ENCODE results near the gene MARCKS.

Gene MARCKS

DNA sequence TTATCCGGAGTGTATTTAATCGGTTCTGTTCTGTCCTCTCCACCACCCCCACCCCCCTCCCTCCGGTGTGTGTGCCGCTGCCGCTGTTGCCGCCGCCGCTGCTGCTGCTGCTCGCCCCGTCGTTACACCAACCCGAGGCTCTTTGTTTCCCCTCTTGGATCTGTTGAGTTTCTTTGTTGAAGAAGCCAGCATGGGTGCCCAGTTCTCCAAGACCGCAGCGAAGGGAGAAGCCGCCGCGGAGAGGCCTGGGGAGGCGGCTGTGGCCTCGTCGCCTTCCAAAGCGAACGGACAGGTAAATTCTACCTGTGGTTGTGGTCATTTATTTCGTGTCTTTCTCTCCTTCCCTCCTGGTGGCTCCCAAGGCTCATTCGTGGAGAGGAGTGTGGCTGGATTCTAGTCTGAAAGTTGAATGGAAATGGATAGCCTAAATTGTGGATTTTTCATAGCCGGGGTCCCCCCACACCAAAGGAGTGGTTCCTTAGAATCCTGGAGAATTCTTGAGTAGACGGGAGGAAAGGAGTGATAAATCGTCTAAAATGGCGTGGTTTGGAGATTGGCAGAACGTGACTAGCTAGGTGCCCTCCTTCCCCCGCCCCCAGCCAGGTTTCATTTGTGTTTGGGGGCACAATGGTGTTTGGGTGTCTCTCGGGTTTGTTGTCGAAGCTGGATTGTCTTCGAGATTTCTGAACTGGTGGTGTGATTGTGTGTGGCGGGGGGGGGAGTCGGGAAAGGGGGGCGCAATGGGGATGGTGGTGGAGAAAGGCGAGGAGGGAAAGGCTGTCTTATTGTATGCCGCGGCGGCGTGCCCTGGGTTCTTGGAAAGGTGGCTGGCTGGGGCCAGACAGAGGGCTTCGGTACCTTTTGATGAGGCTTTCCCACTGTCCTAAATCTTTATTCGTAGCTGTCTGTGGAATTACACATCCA, 673 bp downstream of the MARCKS start:
- H3K27me3 ChIP-seq (ENCODE audit: insufficient read depth, low read length): no peaks in the 10 kb centered on the region
- H3K36me3 ChIP-seq (ENCODE audit: insufficient read depth, low read length): peaks cover 21% of the 10 kb centered on the region
- H3K4me1 ChIP-seq (ENCODE audit: insufficient read depth, low read length): peaks cover 23% of the 10 kb centered on the region
- H3K9me3 ChIP-seq (ENCODE audit: low read length): no peaks in the 10 kb centered on the region
- H2AFZ ChIP-seq (ENCODE audit: low read depth, low read length): no peak overlapping the region
- H3K4me3 ChIP-seq (ENCODE audit: low read length): peak overlapping the region; percentile 82

DNA sequence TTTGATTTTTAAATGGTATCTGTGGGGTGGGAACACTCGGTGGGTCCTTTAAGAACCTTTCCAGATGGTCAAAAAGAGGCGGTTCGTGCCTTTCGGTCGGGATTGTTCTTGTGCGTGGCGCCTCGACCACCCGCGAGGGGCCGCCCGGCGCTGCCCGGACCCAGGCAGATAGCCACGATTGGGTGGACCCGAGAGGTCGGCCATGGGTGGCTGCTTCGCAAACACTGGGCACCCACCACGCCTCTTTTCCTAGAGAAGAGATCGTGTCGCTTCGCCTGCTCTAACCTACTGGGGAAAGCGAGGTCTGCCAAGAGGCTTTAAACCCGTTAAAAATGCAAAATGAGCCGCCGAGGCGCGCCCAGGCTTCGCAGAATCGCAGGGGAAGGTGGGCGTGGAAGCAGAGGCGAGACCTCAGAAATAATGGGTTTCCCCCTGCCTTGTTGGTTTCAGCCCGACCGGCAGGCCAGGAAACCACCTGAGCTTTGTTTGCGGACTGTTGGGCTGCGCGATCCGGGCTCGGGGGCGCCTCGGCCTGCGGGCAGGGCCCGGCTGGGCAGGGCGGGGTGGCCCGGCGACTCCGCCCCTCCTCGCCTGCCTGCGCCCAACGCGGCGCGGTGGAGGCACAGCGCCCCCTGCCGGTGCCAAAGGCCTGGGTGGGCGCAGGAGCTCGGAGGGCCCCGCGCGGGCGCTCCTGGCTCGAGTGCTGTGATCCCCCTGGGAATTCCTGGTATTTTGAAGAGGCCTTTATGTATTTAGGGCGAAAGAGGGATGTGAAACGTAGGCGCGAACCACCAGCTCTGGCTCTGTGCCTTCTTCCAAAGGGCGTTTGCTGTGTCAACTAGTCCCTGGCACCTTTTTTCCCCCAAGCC, 1.6 kb downstream of the MARCKS start:
- Histone ChIP-seq H3K36me3 (ENCODE audit: insufficient read depth, low read length) (peaks cover 28% of the 10 kb centered on the region), H3K4me1 (ENCODE audit: insufficient read depth, low read length) (peaks cover 27% of the 10 kb centered on the region), H3K4me3 (ENCODE audit: low read length) (peak overlapping the region; percentile 82), H2AFZ (ENCODE audit: low read depth, low read length) (no peak overlapping the region), H3K27me3 (ENCODE audit: insufficient read depth, low read length) (no peaks in the 10 kb centered on the region), H3K9me3 (ENCODE audit: low read length) (no peaks in the 10 kb centered on the region)

DNA sequence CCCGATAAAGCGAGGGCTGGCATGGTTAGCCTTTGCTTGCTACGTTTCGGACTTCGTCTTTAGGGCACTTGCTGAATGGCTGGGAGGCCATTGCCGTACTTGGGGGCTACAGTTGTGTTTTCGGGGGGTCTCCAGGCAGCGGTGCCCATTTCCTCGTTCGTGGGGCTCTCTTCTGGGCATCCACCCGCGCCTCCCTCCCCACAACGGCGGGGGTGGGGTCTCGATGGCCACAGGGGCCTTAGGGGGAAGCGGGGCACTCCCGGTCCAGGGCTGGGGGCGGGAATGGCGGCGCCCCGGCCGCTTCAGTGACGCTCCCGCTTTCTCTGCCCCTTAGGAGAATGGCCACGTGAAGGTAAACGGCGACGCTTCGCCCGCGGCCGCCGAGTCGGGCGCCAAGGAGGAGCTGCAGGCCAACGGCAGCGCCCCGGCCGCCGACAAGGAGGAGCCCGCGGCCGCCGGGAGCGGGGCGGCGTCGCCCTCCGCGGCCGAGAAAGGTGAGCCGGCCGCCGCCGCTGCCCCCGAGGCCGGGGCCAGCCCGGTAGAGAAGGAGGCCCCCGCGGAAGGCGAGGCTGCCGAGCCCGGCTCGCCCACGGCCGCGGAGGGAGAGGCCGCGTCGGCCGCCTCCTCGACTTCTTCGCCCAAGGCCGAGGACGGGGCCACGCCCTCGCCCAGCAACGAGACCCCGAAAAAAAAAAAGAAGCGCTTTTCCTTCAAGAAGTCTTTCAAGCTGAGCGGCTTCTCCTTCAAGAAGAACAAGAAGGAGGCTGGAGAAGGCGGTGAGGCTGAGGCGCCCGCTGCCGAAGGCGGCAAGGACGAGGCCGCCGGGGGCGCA, 2.4 kb downstream of the MARCKS start:
- Histone ChIP-seq H3K9me3 (ENCODE audit: low read length) (no peaks in the 10 kb centered on the region), H3K36me3 (ENCODE audit: insufficient read depth, low read length) (peaks cover 31% of the 10 kb centered on the region), H3K4me3 (ENCODE audit: low read length) (peak overlapping the region; percentile 82), H2AFZ (ENCODE audit: low read depth, low read length) (no peak overlapping the region), H3K27me3 (ENCODE audit: insufficient read depth, low read length) (no peaks in the 10 kb centered on the region), H3K4me1 (ENCODE audit: insufficient read depth, low read length) (peaks cover 19% of the 10 kb centered on the region)

DNA sequence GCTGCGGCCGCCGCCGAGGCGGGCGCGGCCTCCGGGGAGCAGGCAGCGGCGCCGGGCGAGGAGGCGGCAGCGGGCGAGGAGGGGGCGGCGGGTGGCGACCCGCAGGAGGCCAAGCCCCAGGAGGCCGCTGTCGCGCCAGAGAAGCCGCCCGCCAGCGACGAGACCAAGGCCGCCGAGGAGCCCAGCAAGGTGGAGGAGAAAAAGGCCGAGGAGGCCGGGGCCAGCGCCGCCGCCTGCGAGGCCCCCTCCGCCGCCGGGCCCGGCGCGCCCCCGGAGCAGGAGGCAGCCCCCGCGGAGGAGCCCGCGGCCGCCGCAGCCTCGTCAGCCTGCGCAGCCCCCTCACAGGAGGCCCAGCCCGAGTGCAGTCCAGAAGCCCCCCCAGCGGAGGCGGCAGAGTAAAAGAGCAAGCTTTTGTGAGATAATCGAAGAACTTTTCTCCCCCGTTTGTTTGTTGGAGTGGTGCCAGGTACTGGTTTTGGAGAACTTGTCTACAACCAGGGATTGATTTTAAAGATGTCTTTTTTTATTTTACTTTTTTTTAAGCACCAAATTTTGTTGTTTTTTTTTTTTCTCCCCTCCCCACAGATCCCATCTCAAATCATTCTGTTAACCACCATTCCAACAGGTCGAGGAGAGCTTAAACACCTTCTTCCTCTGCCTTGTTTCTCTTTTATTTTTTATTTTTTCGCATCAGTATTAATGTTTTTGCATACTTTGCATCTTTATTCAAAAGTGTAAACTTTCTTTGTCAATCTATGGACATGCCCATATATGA, 3.2 kb downstream of the MARCKS start:
- H3K4me3 ChIP-seq (ENCODE audit: low read length): peak overlapping the region; percentile 82

DNA sequence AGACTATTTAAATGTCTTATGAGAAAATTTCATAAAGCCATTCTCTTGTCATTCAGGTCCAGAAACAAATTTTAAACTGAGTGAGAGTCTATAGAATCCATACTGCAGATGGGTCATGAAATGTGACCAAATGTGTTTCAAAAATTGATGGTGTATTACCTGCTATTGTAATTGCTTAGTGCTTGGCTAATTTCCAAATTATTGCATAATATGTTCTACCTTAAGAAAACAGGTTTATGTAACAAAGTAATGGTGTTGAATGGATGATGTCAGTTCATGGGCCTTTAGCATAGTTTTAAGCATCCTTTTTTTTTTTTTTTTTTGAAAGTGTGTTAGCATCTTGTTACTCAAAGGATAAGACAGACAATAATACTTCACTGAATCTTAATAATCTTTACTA, 5.0 kb downstream of the MARCKS start:
- peaks cover 31% of the 10 kb centered on the region for H3K36me3 ChIP-seq (ENCODE audit: insufficient read depth, low read length)
- H3K4me1 ChIP-seq (ENCODE audit: insufficient read depth, low read length): peaks cover 14% of the 10 kb centered on the region
- no peak overlapping the region for H2AFZ ChIP-seq (ENCODE audit: low read depth, low read length)
- H3K27me3 ChIP-seq (ENCODE audit: insufficient read depth, low read length): no peaks in the 10 kb centered on the region
- H3K4me3 ChIP-seq (ENCODE audit: low read length): peak overlapping the region; percentile 82
- no peaks in the 10 kb centered on the region for H3K9me3 ChIP-seq (ENCODE audit: low read length)

More for the DNA sequence above, 3.2 kb downstream of the MARCKS start:
- H3K27me3 ChIP-seq (ENCODE audit: insufficient read depth, low read length): no peaks in the 10 kb centered on the region
- H3K36me3 ChIP-seq (ENCODE audit: insufficient read depth, low read length): peaks cover 31% of the 10 kb centered on the region
- no peak overlapping the region for H2AFZ ChIP-seq (ENCODE audit: low read depth, low read length)
- peaks cover 17% of the 10 kb centered on the region for H3K4me1 ChIP-seq (ENCODE audit: insufficient read depth, low read length)
- H3K9me3 ChIP-seq (ENCODE audit: low read length): no peaks in the 10 kb centered on the region

DNA sequence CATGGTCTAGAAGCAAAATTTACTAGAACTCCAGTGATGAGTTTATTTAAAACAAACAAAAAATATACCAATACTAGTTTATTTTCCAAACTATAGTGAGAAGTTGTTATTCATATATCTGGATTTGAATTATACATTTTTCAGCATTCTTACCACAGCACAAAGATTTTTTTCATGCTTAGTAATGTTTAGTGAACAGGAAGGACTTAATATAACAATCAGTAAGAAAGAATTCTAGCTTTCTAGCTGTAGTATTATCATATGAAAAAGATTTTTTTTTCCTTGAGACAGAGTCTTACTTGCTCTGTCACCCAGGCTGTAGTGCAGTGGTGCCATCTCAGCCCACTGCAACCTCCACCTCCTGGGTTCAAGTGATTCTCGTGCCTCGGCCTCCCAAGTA, 13.8 kb downstream of the MARCKS start:
- H2AFZ ChIP-seq (ENCODE audit: low read depth, low read length): no peak overlapping the region
- no peaks in the 10 kb centered on the region for H3K4me1 ChIP-seq (ENCODE audit: insufficient read depth, low read length)
- no peaks in the 10 kb centered on the region for H3K36me3 ChIP-seq (ENCODE audit: insufficient read depth, low read length)
- peaks cover 1% of the 10 kb centered on the region for H3K9me3 ChIP-seq (ENCODE audit: low read length)
- no peaks in the 10 kb centered on the region for H3K27me3 ChIP-seq (ENCODE audit: insufficient read depth, low read length)
- H3K4me3 ChIP-seq (ENCODE audit: low read length): no peak overlapping the region

DNA sequence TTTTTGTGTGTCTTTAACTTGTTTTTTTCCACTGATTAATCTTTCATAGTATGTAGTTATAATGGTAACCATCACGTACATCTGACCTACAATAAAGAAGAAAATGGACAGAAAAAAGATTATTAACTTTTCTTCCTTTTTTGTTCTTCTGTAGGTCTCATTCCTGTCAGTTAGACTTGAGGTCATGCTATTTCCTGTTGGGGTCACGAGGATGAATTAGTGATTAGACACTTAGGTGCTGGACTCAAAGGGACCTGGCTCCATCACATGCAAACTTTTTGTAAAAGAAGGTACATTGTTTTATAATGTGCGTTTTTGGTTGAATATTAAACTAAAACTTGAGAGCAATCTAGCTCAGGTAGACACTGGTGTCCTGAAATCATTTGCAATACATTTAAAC, 14.8 kb downstream of the MARCKS start:
- H2AFZ ChIP-seq (ENCODE audit: low read depth, low read length): no peak overlapping the region
- peaks cover 1% of the 10 kb centered on the region for H3K9me3 ChIP-seq (ENCODE audit: low read length)
- H3K4me1 ChIP-seq (ENCODE audit: insufficient read depth, low read length): no peaks in the 10 kb centered on the region
- no peaks in the 10 kb centered on the region for H3K36me3 ChIP-seq (ENCODE audit: insufficient read depth, low read length)
- no peaks in the 10 kb centered on the region for H3K27me3 ChIP-seq (ENCODE audit: insufficient read depth, low read length)
- H3K4me3 ChIP-seq (ENCODE audit: low read length): no peak overlapping the region

DNA sequence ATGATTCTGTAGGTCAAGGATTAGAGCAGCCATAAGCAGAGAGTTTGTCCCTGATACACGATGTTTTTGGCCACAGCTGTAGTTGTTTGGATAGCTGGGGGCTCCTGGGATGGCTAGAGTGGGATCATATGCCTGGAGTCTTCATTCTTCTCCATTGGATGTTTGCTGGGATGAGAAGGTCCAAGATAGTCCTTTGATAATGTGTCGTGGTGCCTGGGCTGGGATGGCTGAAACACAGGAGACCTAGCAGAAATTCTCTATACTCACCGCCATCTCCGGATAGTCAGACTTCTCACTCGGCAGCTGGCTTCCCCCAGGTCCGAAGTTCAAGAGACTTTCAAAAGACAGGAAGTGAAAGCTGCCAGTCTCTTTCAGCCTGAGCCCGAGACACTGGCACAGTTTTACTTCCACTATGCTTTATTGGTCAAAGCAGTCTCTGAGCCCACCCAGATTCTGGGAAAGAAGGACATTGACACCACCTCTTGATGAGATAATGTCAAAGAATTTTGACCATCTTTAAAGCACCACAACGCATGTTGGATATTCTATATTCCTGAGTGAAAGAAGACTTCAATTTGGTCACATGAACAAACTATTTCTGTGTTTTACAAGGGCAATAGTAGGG, 16.0 kb downstream of the MARCKS start:
- H3K4me3 ChIP-seq (ENCODE audit: low read length): no peak overlapping the region
- H3K36me3 ChIP-seq (ENCODE audit: insufficient read depth, low read length): no peaks in the 10 kb centered on the region
- no peak overlapping the region for H2AFZ ChIP-seq (ENCODE audit: low read depth, low read length)
- H3K9me3 ChIP-seq (ENCODE audit: low read length): peaks cover under 1% of the 10 kb centered on the region
- H3K27me3 ChIP-seq (ENCODE audit: insufficient read depth, low read length): no peaks in the 10 kb centered on the region
- no peaks in the 10 kb centered on the region for H3K4me1 ChIP-seq (ENCODE audit: insufficient read depth, low read length)

DNA sequence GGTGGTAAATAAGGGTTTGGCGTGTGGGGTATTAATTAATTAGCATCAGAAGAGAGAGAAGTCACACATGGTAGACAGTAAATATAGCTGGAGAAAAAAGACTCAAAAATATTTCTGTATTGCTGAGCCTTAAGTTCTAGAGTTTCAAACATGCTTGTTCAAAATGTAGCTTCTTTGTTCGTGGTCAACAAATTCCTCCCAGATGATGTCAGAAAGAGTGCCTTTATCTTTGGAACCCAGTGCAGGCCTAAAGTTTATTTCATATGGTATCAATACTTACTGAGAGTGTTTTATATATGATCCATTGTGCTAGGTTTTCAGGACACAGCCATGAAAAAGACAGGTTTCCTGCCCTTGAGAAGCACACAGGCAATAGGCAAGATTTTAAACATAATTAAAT, 18.3 kb downstream of the MARCKS start:
- H3K4me3 ChIP-seq (ENCODE audit: low read length): no peak overlapping the region
- no peaks in the 10 kb centered on the region for H3K36me3 ChIP-seq (ENCODE audit: insufficient read depth, low read length)
- no peak overlapping the region for H2AFZ ChIP-seq (ENCODE audit: low read depth, low read length)
- H3K4me1 ChIP-seq (ENCODE audit: insufficient read depth, low read length): peaks cover 8% of the 10 kb centered on the region
- H3K9me3 ChIP-seq (ENCODE audit: low read length): no peaks in the 10 kb centered on the region
- H3K27me3 ChIP-seq (ENCODE audit: insufficient read depth, low read length): no peaks in the 10 kb centered on the region

DNA sequence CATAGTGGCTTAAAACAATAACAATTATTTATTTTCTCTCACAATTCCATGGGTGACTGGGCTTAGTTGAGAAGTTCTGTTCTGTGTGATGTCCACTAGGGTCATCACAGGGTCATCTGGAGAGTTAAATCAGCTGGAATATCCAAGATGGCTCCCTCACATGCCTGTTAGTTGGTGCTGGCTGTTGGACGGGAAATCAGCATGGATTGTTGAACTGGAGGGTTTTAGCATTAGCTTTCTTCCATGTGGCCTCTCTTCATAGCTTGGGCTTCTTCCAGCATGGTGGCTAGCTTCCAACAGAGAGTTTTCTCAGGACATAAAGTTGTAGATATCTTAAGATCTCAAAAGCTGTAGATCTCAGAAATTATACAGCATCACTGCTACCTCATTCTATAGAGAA, 19.6 kb downstream of the MARCKS start:
- no peaks in the 10 kb centered on the region for H3K27me3 ChIP-seq (ENCODE audit: insufficient read depth, low read length)
- no peak overlapping the region for H3K4me3 ChIP-seq (ENCODE audit: low read length)
- peaks cover 8% of the 10 kb centered on the region for H3K4me1 ChIP-seq (ENCODE audit: insufficient read depth, low read length)
- no peak overlapping the region for H2AFZ ChIP-seq (ENCODE audit: low read depth, low read length)
- H3K9me3 ChIP-seq (ENCODE audit: low read length): no peaks in the 10 kb centered on the region
- H3K36me3 ChIP-seq (ENCODE audit: insufficient read depth, low read length): no peaks in the 10 kb centered on the region

DNA sequence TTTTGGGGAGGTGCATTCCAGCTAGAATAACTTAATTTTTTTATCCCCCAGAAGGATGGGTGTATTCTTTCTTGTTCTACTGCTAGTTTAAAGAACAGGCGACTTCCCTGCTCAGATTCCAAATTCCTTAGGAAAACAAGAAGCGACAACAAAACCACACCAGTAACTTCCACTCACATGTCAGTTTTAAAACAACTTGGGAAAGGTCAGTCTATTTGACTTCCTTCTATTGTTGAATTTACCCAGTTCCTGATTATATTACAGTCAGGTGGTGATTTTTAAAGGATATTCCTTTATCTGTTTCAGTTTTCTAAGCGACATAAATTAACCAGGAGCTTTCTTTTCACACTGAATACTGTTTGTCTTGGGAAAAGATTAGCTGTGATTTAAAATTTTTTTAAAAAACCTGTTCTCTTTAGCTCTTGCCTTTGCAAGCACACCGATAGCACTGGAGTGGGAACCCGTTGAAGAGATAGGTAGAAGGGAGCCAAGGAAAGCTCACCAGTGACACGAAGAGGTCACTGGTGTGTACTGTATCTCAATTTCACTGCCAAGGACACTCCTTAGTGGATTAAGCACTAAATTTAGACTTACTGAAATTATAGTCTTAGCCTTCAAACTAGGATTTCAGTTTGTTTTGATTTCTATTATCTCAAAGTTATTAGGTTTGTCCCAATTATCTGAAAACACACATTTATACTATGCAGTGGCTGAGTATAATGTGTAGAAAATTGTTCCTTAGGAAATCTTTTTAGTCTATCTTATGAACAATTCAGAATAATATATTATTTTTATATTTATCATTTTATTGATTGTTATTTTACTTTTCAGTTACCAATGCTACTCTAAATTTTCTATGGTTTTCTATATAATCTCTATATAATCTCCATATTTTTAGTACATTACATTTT, 22.3 kb downstream of the MARCKS start:
- no peaks in the 10 kb centered on the region for H3K9me3 ChIP-seq (ENCODE audit: low read length)
- peaks cover 8% of the 10 kb centered on the region for H3K4me1 ChIP-seq (ENCODE audit: insufficient read depth, low read length)
- no peaks in the 10 kb centered on the region for H3K36me3 ChIP-seq (ENCODE audit: insufficient read depth, low read length)
- H3K4me3 ChIP-seq (ENCODE audit: low read length): peak overlapping the region; percentile 7
- peak overlapping the region; percentile 80 for H2AFZ ChIP-seq (ENCODE audit: low read depth, low read length)
- no peaks in the 10 kb centered on the region for H3K27me3 ChIP-seq (ENCODE audit: insufficient read depth, low read length)

Measured in neuron (in vitro differentiated cells).